ENCODE data around the gene APCDD1L.

DNA sequence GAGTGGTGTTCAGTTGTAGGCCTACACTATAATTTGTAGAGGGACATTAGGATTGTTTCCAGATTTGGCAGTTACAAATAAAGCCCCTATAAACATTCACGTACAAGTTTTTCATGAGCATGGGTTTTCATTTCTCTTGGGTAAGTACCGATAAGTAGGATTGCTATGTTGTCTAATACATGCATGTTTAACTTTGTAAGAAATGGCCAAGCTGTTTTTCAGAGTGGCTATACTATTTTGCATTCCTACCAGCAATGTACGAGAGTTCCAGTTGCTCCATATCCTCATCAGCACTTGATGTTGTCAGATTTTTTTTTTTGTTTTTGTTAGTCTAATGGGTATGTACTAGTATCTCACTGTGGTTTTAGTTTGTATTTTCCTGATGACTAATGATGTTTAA, 11.2 kb upstream of the APCDD1L start:
- TF ChIP-seq POLR2AphosphoS5 (IDR thresholded peaks at IDR 0.05; ENCODE audit: low read depth, low read length) (no peak), POLR2A (IDR thresholded peaks at IDR 0.05; ENCODE audit: low read depth, low read length) (no peak)

Data from GM12892 (cell line).